Neural progenitor cell (in vitro differentiated cells): ENCODE data around the gene DCTN2. TPM values are rescaled to one million over a fixed set of nuclear protein-coding genes. Genes with fewer than 3 reads are reported as not detected.

Experiments
- DNase-seq: peaks from one replicate; pipeline ENCODE4 v3.0.0-alpha.2; 2016; ENCODE audit warnings: low spot score
- H2AFZ ChIP-seq: fragments of 200-600 bp; sonication (generic); replicated peaks from 2 replicates; pipeline ENCODE4 v1.6.1; 2016; ENCODE audit warnings: antibody characterized with exemption
- H3F3A ChIP-seq: fragments of 200-600 bp; sonication (generic); 2 replicates; pipeline ENCODE4 v1.6.1; 2016; ENCODE audit warnings: antibody characterized with exemption, low read depth
- H3K27ac ChIP-seq: fragments of 200-600 bp; sonication (generic); 2 replicates; pipeline ENCODE4 v1.5.1; 2016; ENCODE audit warnings: mild to moderate bottlenecking
- H3K27me3 ChIP-seq: fragments of 200-600 bp; sonication (generic); 2 replicates; pipeline ENCODE4 v1.6.1; 2016; ENCODE audit warnings: mild to moderate bottlenecking, moderate library complexity
- H3K36me3 ChIP-seq: fragments of 200-600 bp; sonication (generic); 2 replicates; pipeline ENCODE4 v1.5.1; 2016
- H3K4me1 ChIP-seq: fragments of 200-600 bp; sonication (generic); 2 replicates; pipeline ENCODE4 v1.6.1; 2016; ENCODE audit warnings: mixed run types
- H3K4me2 ChIP-seq: fragments of 200-600 bp; sonication (generic); 2 replicates; pipeline ENCODE4 v1.6.1; 2016
- H3K4me3 ChIP-seq: fragments of 200-600 bp; sonication (generic); 2 replicates; pipeline ENCODE4 v1.5.1; 2016
- H3K79me2 ChIP-seq: fragments of 200-600 bp; sonication (generic); 2 replicates; pipeline ENCODE4 v1.6.1; 2016; ENCODE audit warnings: low read depth
- H3K9ac ChIP-seq: fragments of 200-600 bp; sonication (generic); 2 replicates; pipeline ENCODE4 v1.6.1; 2016
- H3K9me3 ChIP-seq: fragments of 200-600 bp; sonication (generic); 2 replicates; pipeline ENCODE4 v1.5.1; 2016; ENCODE audit warnings: low read depth
- H4K20me1 ChIP-seq: fragments of 200-600 bp; sonication (generic); 2 replicates; pipeline ENCODE4 v1.6.1; 2016; ENCODE audit warnings: low read depth
- H3K27ac Mint-ChIP-seq: 3 replicates; pipeline ENCODE4 v1.8.0; 2021; ENCODE audit warnings: mixed read lengths
- H3K27me3 Mint-ChIP-seq: 2 replicates; pipeline ENCODE4 v1.8.0; 2022; ENCODE audit warnings: low read depth, mild to moderate bottlenecking, inconsistent platforms, moderate library complexity, mixed read lengths; ENCODE audit not compliant: insufficient read depth
- H3K36me3 Mint-ChIP-seq: 3 replicates; pipeline ENCODE4 v1.8.0; 2021; ENCODE audit warnings: mixed read lengths
- H3K4me1 Mint-ChIP-seq: 3 replicates; pipeline ENCODE4 v1.8.0; 2021; ENCODE audit warnings: mixed read lengths
- H3K4me3 Mint-ChIP-seq: 3 replicates; pipeline ENCODE4 v1.8.0; 2021; ENCODE audit warnings: mild to moderate bottlenecking, moderate library complexity, mixed read lengths
- H3K9me3 Mint-ChIP-seq: 3 replicates; pipeline ENCODE4 v1.8.0; 2020; ENCODE audit warnings: mixed read lengths
- EZH2 ChIP-seq: fragments of 200-600 bp; sonication (generic); IDR thresholded peaks from 2 replicates; pipeline ENCODE4 v1.6.1; 2017; ENCODE audit warnings: antibody characterized with exemption, mild to moderate bottlenecking, moderate library complexity
- EZH2phosphoT487 ChIP-seq: fragments of 200-600 bp; sonication (generic); IDR thresholded peaks from 2 replicates; pipeline ENCODE4 v1.6.1; 2017; ENCODE audit warnings: antibody characterized with exemption
- total RNA-seq: library from RNA; depleted of rRNA; stranded (reverse); fragments of >200 nt; gene quantifications from 2 replicates; pipeline ENCODE4 v1.2.3, GENCODE V29; 2015; ENCODE audit warnings: low replicate concordance
- TF ChIP-seq, protein P1 (sequence below): fragments of 200-600 bp; sonication (generic); IDR thresholded peaks from 2 replicates; pipeline ENCODE4 v1.5.1; 2017; ENCODE audit warnings: antibody characterized with exemption, mild to moderate bottlenecking

DCTN2 gene
- total RNA-seq, 1 donor from 2014 or later: 147 TPM

- H3K36me3 ChIP-seq: no peaks in the 10 kb centered on the region
- Mint-ChIP-seq H3K9me3 (no peaks in the 10 kb centered on the region), H3K27me3 (peaks cover 4% of the 10 kb centered on the region), H3K27ac (no peak overlapping the region), H3K4me3 (no peak overlapping the region), H3K36me3 (peaks cover 2% of the 10 kb centered on the region), H3K4me1 (no peaks in the 10 kb centered on the region)
- DNase-seq: no peak
- no peak overlapping the region for H2AFZ ChIP-seq
- H3K27ac ChIP-seq: no peak overlapping the region
- no peaks in the 10 kb centered on the region for H3K4me1 ChIP-seq
- no peak overlapping the region for H3K4me2 ChIP-seq
- no peak overlapping the region for H3K4me3 ChIP-seq
- H3K9ac ChIP-seq: no peak overlapping the region
- H3F3A ChIP-seq: peaks cover 9% of the 10 kb centered on the region
- H3K9me3 ChIP-seq: no peaks in the 10 kb centered on the region
- H3K27me3 ChIP-seq: no peaks in the 10 kb centered on the region
- TF ChIP-seq EZH2: no peak
- H3K79me2 ChIP-seq: no peaks in the 10 kb centered on the region
- peaks cover 4% of the 10 kb centered on the region for H4K20me1 ChIP-seq
Measured at GRCh38 chr12:57582440-57582839, 35.4 kb upstream of the DCTN2 start.

- DNase-seq: no peak
- Histone ChIP-seq H2AFZ (no peak overlapping the region), H3K4me2 (no peak overlapping the region), H3K27me3 (no peaks in the 10 kb centered on the region), H3K27ac (no peak overlapping the region), H3K36me3 (no peaks in the 10 kb centered on the region), H3K4me1 (no peaks in the 10 kb centered on the region), H4K20me1 (peaks cover 4% of the 10 kb centered on the region), H3K9me3 (no peaks in the 10 kb centered on the region), H3F3A (peaks cover 9% of the 10 kb centered on the region), H3K9ac (no peak overlapping the region), H3K4me3 (no peak overlapping the region), H3K79me2 (no peaks in the 10 kb centered on the region)
- TF ChIP-seq, protein P1, sequence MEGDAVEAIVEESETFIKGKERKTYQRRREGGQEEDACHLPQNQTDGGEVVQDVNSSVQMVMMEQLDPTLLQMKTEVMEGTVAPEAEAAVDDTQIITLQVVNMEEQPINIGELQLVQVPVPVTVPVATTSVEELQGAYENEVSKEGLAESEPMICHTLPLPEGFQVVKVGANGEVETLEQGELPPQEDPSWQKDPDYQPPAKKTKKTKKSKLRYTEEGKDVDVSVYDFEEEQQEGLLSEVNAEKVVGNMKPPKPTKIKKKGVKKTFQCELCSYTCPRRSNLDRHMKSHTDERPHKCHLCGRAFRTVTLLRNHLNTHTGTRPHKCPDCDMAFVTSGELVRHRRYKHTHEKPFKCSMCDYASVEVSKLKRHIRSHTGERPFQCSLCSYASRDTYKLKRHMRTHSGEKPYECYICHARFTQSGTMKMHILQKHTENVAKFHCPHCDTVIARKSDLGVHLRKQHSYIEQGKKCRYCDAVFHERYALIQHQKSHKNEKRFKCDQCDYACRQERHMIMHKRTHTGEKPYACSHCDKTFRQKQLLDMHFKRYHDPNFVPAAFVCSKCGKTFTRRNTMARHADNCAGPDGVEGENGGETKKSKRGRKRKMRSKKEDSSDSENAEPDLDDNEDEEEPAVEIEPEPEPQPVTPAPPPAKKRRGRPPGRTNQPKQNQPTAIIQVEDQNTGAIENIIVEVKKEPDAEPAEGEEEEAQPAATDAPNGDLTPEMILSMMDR: no peak
- no peak for TF ChIP-seq EZH2
- TF ChIP-seq EZH2phosphoT487: no peak
- peaks cover 2% of the 10 kb centered on the region for H3K36me3 Mint-ChIP-seq
- H3K4me3 Mint-ChIP-seq: no peak overlapping the region
- no peak overlapping the region for H3K27ac Mint-ChIP-seq
- H3K9me3 Mint-ChIP-seq: no peaks in the 10 kb centered on the region
- no peaks in the 10 kb centered on the region for H3K4me1 Mint-ChIP-seq
- peaks cover 4% of the 10 kb centered on the region for H3K27me3 Mint-ChIP-seq
Measured at GRCh38 chr12:57581802-57582201, 34.8 kb upstream of the DCTN2 start.

DNA sequence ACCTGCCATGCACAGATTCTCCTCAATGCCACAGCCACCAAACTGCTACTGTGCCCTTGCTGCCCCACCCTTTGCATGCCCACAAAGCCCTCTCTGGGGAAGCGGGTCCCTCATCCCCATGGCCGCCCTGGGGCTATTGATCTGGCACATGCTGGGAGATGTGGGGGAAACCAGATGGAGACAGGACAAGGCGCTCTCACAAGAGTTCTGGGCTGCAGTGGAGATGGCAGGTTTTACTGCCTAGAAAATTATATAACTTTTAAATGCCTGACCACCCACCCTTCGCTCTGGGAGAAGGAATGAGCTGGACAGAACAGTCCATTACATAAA lies 33.4 kb upstream of the DCTN2 start:
- Mint-ChIP-seq H3K9me3 (no peaks in the 10 kb centered on the region), H3K4me1 (no peaks in the 10 kb centered on the region), H3K27me3 (peaks cover 5% of the 10 kb centered on the region), H3K4me3 (no peak overlapping the region), H3K36me3 (peaks cover 4% of the 10 kb centered on the region), H3K27ac (no peak overlapping the region)
- Histone ChIP-seq H3K9me3 (no peaks in the 10 kb centered on the region), H3K4me1 (no peaks in the 10 kb centered on the region), H3F3A (peaks cover 9% of the 10 kb centered on the region), H2AFZ (no peak overlapping the region), H3K27me3 (no peaks in the 10 kb centered on the region), H3K4me3 (no peak overlapping the region), H3K79me2 (no peaks in the 10 kb centered on the region), H3K4me2 (no peak overlapping the region), H3K27ac (no peak overlapping the region), H3K9ac (no peak overlapping the region), H4K20me1 (peaks cover 4% of the 10 kb centered on the region), H3K36me3 (no peaks in the 10 kb centered on the region)
- no peak for DNase-seq
- TF ChIP-seq EZH2 (no peak), EZH2phosphoT487 (no peak)
- TF ChIP-seq, protein P1: no peak

DNA sequence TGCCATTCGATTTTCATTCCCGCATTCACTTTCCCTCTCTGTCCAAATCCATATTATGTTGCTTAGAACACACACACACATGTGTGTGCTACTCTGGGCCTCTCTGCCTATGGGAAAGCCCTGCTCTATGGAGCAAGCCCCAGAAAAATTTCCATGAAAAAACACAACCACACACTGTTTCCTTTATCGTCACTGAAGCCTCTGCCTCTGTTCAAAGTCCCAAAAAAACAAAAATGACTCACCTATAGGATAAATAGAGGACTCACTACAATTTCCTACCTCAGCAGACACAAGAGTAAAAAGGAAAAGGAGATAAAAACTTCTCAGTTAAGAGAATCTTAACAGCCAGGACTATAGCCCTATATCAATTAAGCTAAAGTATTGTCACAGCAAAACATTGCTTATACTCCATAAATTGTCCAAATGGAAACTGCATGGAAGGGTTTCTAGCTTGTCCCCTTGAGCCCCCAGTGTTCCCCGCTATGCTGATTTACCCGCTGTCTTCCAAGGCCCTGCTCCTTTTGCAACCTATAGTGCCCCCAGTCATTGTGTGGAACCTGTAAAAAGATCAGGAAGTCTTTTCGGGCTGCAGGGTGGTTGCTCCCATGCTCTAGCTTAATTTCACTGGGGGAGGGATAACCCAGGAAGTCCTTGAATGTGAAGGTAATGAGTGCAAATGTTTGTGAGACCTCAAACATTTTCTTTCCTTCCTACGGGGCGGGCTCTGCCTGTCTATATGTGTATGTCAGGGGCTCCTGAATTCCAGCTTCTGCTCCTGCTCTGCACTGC lies 32.9 kb upstream of the DCTN2 start:
- Histone ChIP-seq H3K9ac (no peak overlapping the region), H3K27ac (no peak overlapping the region), H4K20me1 (peaks cover 4% of the 10 kb centered on the region), H3K4me2 (no peak overlapping the region), H3K9me3 (no peaks in the 10 kb centered on the region), H3F3A (peaks cover 9% of the 10 kb centered on the region), H3K27me3 (no peaks in the 10 kb centered on the region), H3K79me2 (no peaks in the 10 kb centered on the region), H3K4me1 (no peaks in the 10 kb centered on the region), H3K4me3 (no peak overlapping the region), H3K36me3 (no peaks in the 10 kb centered on the region), H2AFZ (no peak overlapping the region)
- TF ChIP-seq EZH2 (no peak), EZH2phosphoT487 (no peak)
- TF ChIP-seq, protein P1: no peak
- Mint-ChIP-seq H3K27me3 (peaks cover 7% of the 10 kb centered on the region), H3K4me1 (no peaks in the 10 kb centered on the region), H3K4me3 (no peak overlapping the region), H3K9me3 (no peaks in the 10 kb centered on the region), H3K36me3 (peaks cover 9% of the 10 kb centered on the region), H3K27ac (no peak overlapping the region)
- DNase-seq: no peak
